Measurements from ENCODE around the gene ELP5.

Gene ELP5

GRCh38 chr17:7252176-7253043 is at the start of gene ELP5:
ELP5 (plus strand) TSS chr17:7252215; CDS start chr17:7252551, 336 bp downstream.
- H3K4me3 ChIP-seq (ENCODE audit: low read length), result peak within 1 kb of the TSS; percentile 77
- peak; percentile 93 for DNase-seq (ENCODE audit: low read depth)
- no peak for TF ChIP-seq CTCF (IDR thresholded peaks at IDR 0.05; ENCODE audit: insufficient read depth, low read depth, low read length, missing control alignments)

- DNase-seq (ENCODE audit: low read depth), result no peak
- no peak overlapping the region for H3K4me3 ChIP-seq (ENCODE audit: low read length)
- TF ChIP-seq CTCF (IDR thresholded peaks at IDR 0.05; ENCODE audit: insufficient read depth, low read depth, low read length, missing control alignments), result no peak
Observed at GRCh38 chr17:7203391-7203790, 48.6 kb upstream of the ELP5 start.

- H3K4me3 ChIP-seq (ENCODE audit: low read length), result no peak overlapping the region
- TF ChIP-seq CTCF (IDR thresholded peaks at IDR 0.05; ENCODE audit: insufficient read depth, low read depth, low read length, missing control alignments), result no peak
- DNase-seq (ENCODE audit: low read depth), result no peak
Observed at GRCh38 chr17:7204336-7204735, 47.7 kb upstream of the ELP5 start.

- no peak for TF ChIP-seq CTCF (IDR thresholded peaks at IDR 0.05; ENCODE audit: insufficient read depth, low read depth, low read length, missing control alignments)
- peak overlapping the region; percentile 45 for H3K4me3 ChIP-seq (ENCODE audit: low read length)
- DNase-seq (ENCODE audit: low read depth), result peak; percentile 62
Observed at GRCh38 chr17:7204828-7205461, 47.1 kb upstream of the ELP5 start.

- H3K4me3 ChIP-seq (ENCODE audit: low read length), result peak overlapping the region; percentile 45
- no peak for TF ChIP-seq CTCF (IDR thresholded peaks at IDR 0.05; ENCODE audit: insufficient read depth, low read depth, low read length, missing control alignments)
- no peak for DNase-seq (ENCODE audit: low read depth)
Observed at GRCh38 chr17:7205561-7205960, 46.5 kb upstream of the ELP5 start.

GRCh38 chr17:7207120-7208001 is 44.7 kb upstream of the ELP5 start:
- H3K4me3 ChIP-seq (ENCODE audit: low read length), result no peak overlapping the region
- DNase-seq (ENCODE audit: low read depth), result no peak

More at GRCh38 chr17:7207120-7208001, 44.7 kb upstream of the ELP5 start:
- no peak for TF ChIP-seq CTCF (IDR thresholded peaks at IDR 0.05; ENCODE audit: insufficient read depth, low read depth, low read length, missing control alignments)

Measured in epithelial cell of esophagus (primary cell).